ENCODE results near the gene KMT2E.

GRCh38 chr7:105055621-105056020 is 41.6 kb downstream of the KMT2E start:
- TF ChIP-seq EZH2 (IDR thresholded peaks at IDR 0.05; ENCODE audit: insufficient read depth, poor library complexity, severe bottlenecking), result no peak
- no peak for TF ChIP-seq EZH2phosphoT487 (IDR thresholded peaks at IDR 0.05; ENCODE audit: insufficient read depth, low read depth)

Measured in GM23248 (cell line).